Suprapubic skin (tissue), 4 donors: ENCODE measurements around the gene CMA1.

Experiments used
- CTCF ChIP-seq, 2 donors: fragments of 200-600 bp in 1 of 2; fragments of 450-650 bp in 1 of 2; sonication (generic) in 1 of 2; IDR thresholded peaks; one replicate each; pipeline ENCODE4 v1.5.1; 2016 to 2019; ENCODE audit warnings: antibody characterized with exemption in 2 of 2, mild to moderate bottlenecking in 1 of 2, moderate library complexity in 1 of 2
- EP300 ChIP-seq: sonication (generic); formaldehyde crosslinking; IDR thresholded peaks from one replicate; pipeline ENCODE4 v1.6.1; 2017; ENCODE audit warnings: antibody characterized with exemption
- POLR2A ChIP-seq, 2 donors: fragments of 450-650 bp; IDR thresholded peaks; one replicate each; pipeline ENCODE4 v1.6.1; 2017; ENCODE audit warnings: antibody characterized with exemption in 2 of 2, mild to moderate bottlenecking in 2 of 2, moderate library complexity in 2 of 2
- POLR2AphosphoS5 ChIP-seq, 3 donors: sonication (generic); formaldehyde crosslinking; IDR thresholded peaks; one replicate each; pipeline ENCODE4 v1.6.1; 2017; ENCODE audit warnings: antibody characterized with exemption in 3 of 3

- TF ChIP-seq POLR2A (IDR thresholded peaks at IDR 0.05) (no peak), CTCF (IDR thresholded peaks at IDR 0.05) (no peak), POLR2AphosphoS5 (IDR thresholded peaks at IDR 0.05) (no peak), EP300 (no peak)
These were observed 24.3 kb downstream of the CMA1 start for GRCh38 chr14:24483604-24484252.
